ENCODE results near the gene FOXN3.

DNA sequence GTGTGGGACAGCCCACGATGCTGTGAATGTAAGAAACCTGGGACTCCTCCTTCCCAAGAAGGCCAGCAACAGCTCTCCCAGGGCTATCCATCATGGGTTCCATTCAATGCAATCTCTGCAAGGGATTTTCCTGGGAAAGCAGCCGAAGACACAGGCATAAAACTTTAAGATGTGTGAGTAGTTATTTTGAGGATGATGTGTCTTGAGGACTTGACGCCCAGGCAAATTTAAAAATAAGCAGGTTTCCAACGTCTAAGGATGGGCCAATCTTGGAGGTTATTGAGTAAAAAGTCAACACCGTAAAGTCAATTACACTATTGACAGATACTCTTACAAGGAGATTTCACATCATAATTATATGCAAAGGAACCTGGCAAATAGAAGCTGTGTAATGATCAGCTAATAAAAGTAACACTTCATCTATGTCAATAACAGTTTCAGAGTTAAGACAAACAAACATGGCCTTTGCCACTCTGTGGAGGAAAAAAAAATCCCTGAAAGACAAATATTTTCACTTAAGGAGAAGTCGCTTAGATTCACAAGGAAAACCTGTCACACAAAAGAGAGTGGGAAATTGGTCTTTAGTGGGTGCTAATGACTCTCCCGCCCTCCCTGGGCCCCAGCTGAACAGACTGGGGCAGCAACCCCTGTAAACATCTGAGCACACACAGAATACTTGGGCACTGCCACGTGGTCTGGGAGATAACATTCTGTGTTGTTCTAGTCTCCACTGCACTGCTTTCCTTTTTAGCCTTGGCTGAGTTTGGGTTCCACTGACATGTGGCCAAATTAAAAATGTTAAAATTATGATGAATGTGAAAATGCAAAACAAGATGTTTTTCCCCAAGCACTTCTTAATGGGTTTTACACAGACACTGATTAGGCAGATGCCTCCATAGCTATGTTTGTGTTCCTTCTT, 240.9 kb downstream of the FOXN3 start:
- TF ChIP-seq POLR2AphosphoS5 (IDR thresholded peaks at IDR 0.05) (no peak), MXI1 (conservative IDR thresholded peaks at IDR 0.05; ENCODE audit: poor library complexity, severe bottlenecking) (no peak)
- TF ChIP-seq, protein P1, sequence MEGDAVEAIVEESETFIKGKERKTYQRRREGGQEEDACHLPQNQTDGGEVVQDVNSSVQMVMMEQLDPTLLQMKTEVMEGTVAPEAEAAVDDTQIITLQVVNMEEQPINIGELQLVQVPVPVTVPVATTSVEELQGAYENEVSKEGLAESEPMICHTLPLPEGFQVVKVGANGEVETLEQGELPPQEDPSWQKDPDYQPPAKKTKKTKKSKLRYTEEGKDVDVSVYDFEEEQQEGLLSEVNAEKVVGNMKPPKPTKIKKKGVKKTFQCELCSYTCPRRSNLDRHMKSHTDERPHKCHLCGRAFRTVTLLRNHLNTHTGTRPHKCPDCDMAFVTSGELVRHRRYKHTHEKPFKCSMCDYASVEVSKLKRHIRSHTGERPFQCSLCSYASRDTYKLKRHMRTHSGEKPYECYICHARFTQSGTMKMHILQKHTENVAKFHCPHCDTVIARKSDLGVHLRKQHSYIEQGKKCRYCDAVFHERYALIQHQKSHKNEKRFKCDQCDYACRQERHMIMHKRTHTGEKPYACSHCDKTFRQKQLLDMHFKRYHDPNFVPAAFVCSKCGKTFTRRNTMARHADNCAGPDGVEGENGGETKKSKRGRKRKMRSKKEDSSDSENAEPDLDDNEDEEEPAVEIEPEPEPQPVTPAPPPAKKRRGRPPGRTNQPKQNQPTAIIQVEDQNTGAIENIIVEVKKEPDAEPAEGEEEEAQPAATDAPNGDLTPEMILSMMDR (IDR thresholded peaks at IDR 0.05; ENCODE audit: poor library complexity, severe bottlenecking) = no peak

Data from neural cell (in vitro differentiated cells).